H9 (cell line): ENCODE results near the gene SLC38A11. TPM values are rescaled to one million over a fixed set of nuclear protein-coding genes. Genes with fewer than 3 reads are reported as not detected.

Experiments used
- DNase-seq: peaks from one replicate; pipeline ENCODE4 v3.0.0-alpha.2; 2017
- H2AFZ ChIP-seq: one replicate; pipeline ENCODE4 v1.6.1; 2013; ENCODE audit warnings: mild to moderate bottlenecking, low read length, control low read depth, moderate library complexity
- H2AK5ac ChIP-seq: 2 replicates; pipeline ENCODE4 v1.6.1; 2013; ENCODE audit warnings: low read length, control low read depth, mixed read lengths; ENCODE audit not compliant: insufficient read length
- H2BK120ac ChIP-seq: one replicate; pipeline ENCODE4 v1.6.1; 2013; ENCODE audit warnings: low read depth, mild to moderate bottlenecking, low read length, control low read depth, inconsistent platforms; ENCODE audit not compliant: poor library complexity, severe bottlenecking
- H2BK12ac ChIP-seq: 2 replicates; pipeline ENCODE4 v1.6.1; 2013; ENCODE audit warnings: low read length, control low read depth, mixed read lengths, low read depth; ENCODE audit not compliant: insufficient read length
- H2BK15ac ChIP-seq: 2 replicates; pipeline ENCODE4 v1.6.1; 2013; ENCODE audit warnings: low read depth, low read length, control low read depth
- H2BK20ac ChIP-seq: one replicate; pipeline ENCODE4 v1.6.1; 2013; ENCODE audit warnings: low read depth, mild to moderate bottlenecking, low read length, control low read depth, inconsistent platforms; ENCODE audit not compliant: poor library complexity, severe bottlenecking
- H2BK5ac ChIP-seq: 2 replicates; pipeline ENCODE4 v1.6.1; 2013; ENCODE audit warnings: low read length, control low read depth, mixed read lengths; ENCODE audit not compliant: insufficient read length
- H3K14ac ChIP-seq: 2 replicates; pipeline ENCODE4 v1.6.1; 2013; ENCODE audit warnings: low read length, control low read depth; ENCODE audit not compliant: insufficient read depth
- H3K18ac ChIP-seq: 2 replicates; pipeline ENCODE4 v1.6.1; 2013; ENCODE audit warnings: low read depth, mild to moderate bottlenecking, mixed read lengths, low read length, control low read depth; ENCODE audit not compliant: insufficient read length
- H3K23ac ChIP-seq: 2 replicates; pipeline ENCODE4 v1.6.1; 2013; ENCODE audit warnings: low read length, control low read depth, mixed read lengths, low read depth; ENCODE audit not compliant: insufficient read length
- H3K23me2 ChIP-seq: 2 replicates; pipeline ENCODE4 v1.6.1; 2013; ENCODE audit warnings: low read depth, mild to moderate bottlenecking, mixed read lengths, low read length, control low read depth; ENCODE audit not compliant: insufficient read length, poor library complexity, severe bottlenecking
- H3K27ac ChIP-seq: 2 replicates; pipeline ENCODE4 v1.5.1; 2013; ENCODE audit warnings: low read length, control low read depth, mixed read lengths, low read depth; ENCODE audit not compliant: insufficient read length
- H3K27me3 ChIP-seq: 2 replicates; pipeline ENCODE4 v1.6.1; 2013; ENCODE audit warnings: low read length, control low read depth, inconsistent platforms; ENCODE audit not compliant: insufficient read depth
- H3K4ac ChIP-seq: 2 replicates; pipeline ENCODE4 v1.6.1; 2013; ENCODE audit warnings: low read depth, mild to moderate bottlenecking, control low read depth, inconsistent platforms, low read length, moderate library complexity
- H3K4me1 ChIP-seq: 2 replicates; pipeline ENCODE4 v1.6.1; 2013; ENCODE audit warnings: low read length, control low read depth, inconsistent platforms; ENCODE audit not compliant: insufficient read depth
- H3K4me2 ChIP-seq: 2 replicates; pipeline ENCODE4 v1.6.1; 2013; ENCODE audit warnings: low read length, control low read depth, mixed read lengths; ENCODE audit not compliant: insufficient read length, insufficient read depth
- H3K56ac ChIP-seq: 2 replicates; pipeline ENCODE4 v1.6.1; 2013; ENCODE audit warnings: low read depth, mild to moderate bottlenecking, mixed read lengths, low read length, control low read depth; ENCODE audit not compliant: insufficient read length
- H3K79me1 ChIP-seq: 2 replicates; pipeline ENCODE4 v1.6.1; 2013; ENCODE audit warnings: low read depth, mild to moderate bottlenecking, moderate library complexity, low read length, control low read depth, inconsistent platforms; ENCODE audit not compliant: insufficient read depth, poor library complexity, severe bottlenecking
- H3K79me2 ChIP-seq: 2 replicates; pipeline ENCODE4 v1.6.1; 2013; ENCODE audit warnings: low read length, control low read depth, inconsistent platforms; ENCODE audit not compliant: insufficient read depth
- H3K9ac ChIP-seq: 2 replicates; pipeline ENCODE4 v1.6.1; 2013; ENCODE audit warnings: low read length, control low read depth, mixed read lengths; ENCODE audit not compliant: insufficient read length; ENCODE audit errors: extremely low read depth
- H3K9me3 ChIP-seq: one replicate; pipeline ENCODE4 v1.6.1; 2013; ENCODE audit warnings: low read depth, low read length, inconsistent platforms; ENCODE audit not compliant: control insufficient read depth
- H3T11ph ChIP-seq: one replicate; pipeline ENCODE4 v1.6.1; 2013; ENCODE audit warnings: mild to moderate bottlenecking, low read length, control low read depth, inconsistent platforms
- H4K20me1 ChIP-seq: one replicate; pipeline ENCODE4 v1.6.1; 2013; ENCODE audit not compliant: control insufficient read depth, insufficient read length, insufficient read depth
- H4K5ac ChIP-seq: 2 replicates; pipeline ENCODE4 v1.6.1; 2013; ENCODE audit warnings: low read depth, mild to moderate bottlenecking, mixed read lengths, low read length, control low read depth; ENCODE audit not compliant: insufficient read length
- H4K8ac ChIP-seq: replicated peaks from 2 replicates; pipeline ENCODE4 v1.6.1; 2013; ENCODE audit warnings: low read length, control low read depth, mixed read lengths, low read depth; ENCODE audit not compliant: insufficient read length
- H4K91ac ChIP-seq: 2 replicates; pipeline ENCODE4 v1.6.1; 2013; ENCODE audit warnings: low read depth, mild to moderate bottlenecking, moderate library complexity, mixed read lengths, low read length, control low read depth; ENCODE audit not compliant: insufficient read length
- H3K27ac Mint-ChIP-seq, 3 experiments: 2 replicates in 2 of 3; 3 replicates in 1 of 3; pipeline ENCODE4 v1.8.0; 2020 to 2021; ENCODE audit warnings: mixed read lengths in 3 of 3, mild to moderate bottlenecking in 1 of 3, moderate library complexity in 1 of 3
- H3K27me3 Mint-ChIP-seq: 2 replicates; pipeline ENCODE4 v1.8.0; 2021; ENCODE audit warnings: low read depth, mild to moderate bottlenecking, moderate library complexity, mixed read lengths
- H3K36me3 Mint-ChIP-seq, 3 experiments: 2 replicates in 2 of 3; 3 replicates in 1 of 3; pipeline ENCODE4 v1.8.0; 2020 to 2021; ENCODE audit warnings: low read depth in 3 of 3, mixed read lengths in 3 of 3; ENCODE audit not compliant: insufficient read depth in 1 of 3
- H3K4me1 Mint-ChIP-seq, 2 experiments: 2 replicates each; pipeline ENCODE4 v1.8.0; 2020; ENCODE audit warnings: mixed read lengths in 2 of 2
- H3K4me3 Mint-ChIP-seq, 2 experiments: 2 replicates in 1 of 2; 3 replicates in 1 of 2; pipeline ENCODE4 v1.8.0; 2020 to 2021; ENCODE audit warnings: mild to moderate bottlenecking in 2 of 2, mixed read lengths in 2 of 2, moderate library complexity in 1 of 2
- H3K9me3 Mint-ChIP-seq, 2 experiments: 2 replicates in 1 of 2; 3 replicates in 1 of 2; pipeline ENCODE4 v1.8.0; 2020; ENCODE audit warnings: mild to moderate bottlenecking in 2 of 2, mixed read lengths in 2 of 2, moderate library complexity in 1 of 2
- total RNA-seq: library from RNA; stranded (reverse); gene quantifications from 2 replicates; pipeline ENCODE4 v1.2.1, GENCODE V29; 2021
- TF ChIP-seq, protein P1 (sequence below): fragments of 200-600 bp; sonication (generic); conservative IDR thresholded peaks from 3 replicates; pipeline ENCODE4 v1.8.0; 2021; ENCODE audit warnings: antibody characterized with exemption, mild to moderate bottlenecking

SLC38A11 gene
- total RNA-seq, 1 experiment from 2014 or later, result not detected

DNA sequence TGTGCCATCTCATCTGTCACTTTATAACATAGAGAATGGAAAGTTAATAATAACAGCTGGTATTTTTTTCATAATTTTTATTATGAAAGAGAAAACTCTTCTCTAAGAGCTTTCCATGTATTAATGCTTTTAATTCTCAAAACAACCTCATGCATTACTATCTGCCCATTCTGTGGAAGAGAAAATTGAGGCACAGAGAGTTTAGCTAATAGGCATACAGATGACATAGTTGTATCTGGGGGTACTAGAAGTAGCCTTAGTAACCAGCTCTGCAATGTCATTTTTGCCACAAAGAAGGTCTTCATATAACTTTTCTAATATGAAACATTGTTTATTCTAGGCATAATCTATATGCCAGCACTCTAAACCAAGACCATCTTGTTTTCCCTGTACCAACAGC lies 77.4 kb downstream of the SLC38A11 start:
- TF ChIP-seq, protein P1, sequence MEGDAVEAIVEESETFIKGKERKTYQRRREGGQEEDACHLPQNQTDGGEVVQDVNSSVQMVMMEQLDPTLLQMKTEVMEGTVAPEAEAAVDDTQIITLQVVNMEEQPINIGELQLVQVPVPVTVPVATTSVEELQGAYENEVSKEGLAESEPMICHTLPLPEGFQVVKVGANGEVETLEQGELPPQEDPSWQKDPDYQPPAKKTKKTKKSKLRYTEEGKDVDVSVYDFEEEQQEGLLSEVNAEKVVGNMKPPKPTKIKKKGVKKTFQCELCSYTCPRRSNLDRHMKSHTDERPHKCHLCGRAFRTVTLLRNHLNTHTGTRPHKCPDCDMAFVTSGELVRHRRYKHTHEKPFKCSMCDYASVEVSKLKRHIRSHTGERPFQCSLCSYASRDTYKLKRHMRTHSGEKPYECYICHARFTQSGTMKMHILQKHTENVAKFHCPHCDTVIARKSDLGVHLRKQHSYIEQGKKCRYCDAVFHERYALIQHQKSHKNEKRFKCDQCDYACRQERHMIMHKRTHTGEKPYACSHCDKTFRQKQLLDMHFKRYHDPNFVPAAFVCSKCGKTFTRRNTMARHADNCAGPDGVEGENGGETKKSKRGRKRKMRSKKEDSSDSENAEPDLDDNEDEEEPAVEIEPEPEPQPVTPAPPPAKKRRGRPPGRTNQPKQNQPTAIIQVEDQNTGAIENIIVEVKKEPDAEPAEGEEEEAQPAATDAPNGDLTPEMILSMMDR, result no peak
- H3K27me3 ChIP-seq, result no peaks in the 10 kb centered on the region
- no peak overlapping the region for H3K14ac ChIP-seq
- DNase-seq, result no peak
- H2BK20ac ChIP-seq, result no peak overlapping the region
- no peak overlapping the region for H2BK120ac ChIP-seq
- H2AFZ ChIP-seq, result no peak overlapping the region
- no peak overlapping the region for H2BK5ac ChIP-seq
- no peaks in the 10 kb centered on the region for H3K9me3 ChIP-seq
- H3K23ac ChIP-seq, result no peak overlapping the region
- H3K9me3 Mint-ChIP-seq, result no peaks in the 10 kb centered on the region; a peak in 1 of 5 replicates
- H3K79me2 ChIP-seq, result no peaks in the 10 kb centered on the region
- H3K4me3 Mint-ChIP-seq, result no peak overlapping the region
- no peak overlapping the region for H3K4me2 ChIP-seq
- H2AK5ac ChIP-seq, result no peak overlapping the region
- H3K23me2 ChIP-seq, result no peaks in the 10 kb centered on the region
- H3K36me3 Mint-ChIP-seq, result no peaks in the 10 kb centered on the region
- H4K8ac ChIP-seq, result no peak overlapping the region
- H2BK15ac ChIP-seq, result no peak overlapping the region
- H3K27me3 Mint-ChIP-seq, result no peaks in the 10 kb centered on the region
- no peaks in the 10 kb centered on the region for H3K4me1 ChIP-seq
- peaks cover 7 to 8% of the 10 kb centered on the region in 2 experiments for H3K4me1 Mint-ChIP-seq
- H3K18ac ChIP-seq, result no peak overlapping the region
- no peak overlapping the region for H3K4ac ChIP-seq
- H3T11ph ChIP-seq, result no peak overlapping the region
- H2BK12ac ChIP-seq, result no peak overlapping the region
- H3K79me1 ChIP-seq, result no peaks in the 10 kb centered on the region
- H3K56ac ChIP-seq, result no peak overlapping the region
- H3K27ac ChIP-seq, result no peak overlapping the region
- no peak overlapping the region for H3K27ac Mint-ChIP-seq
- no peak overlapping the region for H3K9ac ChIP-seq
- H4K20me1 ChIP-seq, result no peaks in the 10 kb centered on the region
- H4K5ac ChIP-seq, result no peak overlapping the region
- H4K91ac ChIP-seq, result no peak overlapping the region
